Activated naive CD4-positive, alpha-beta T cell treated with anti-CD3 and anti-CD28 coated beads, Interleukin-2, amount 50 U/mL, for 24 hours (primary cell): ENCODE measurements around the gene SIAH2.

Experiments used
- H3K27ac Mint-ChIP-seq: one replicate; pipeline ENCODE4 v1.8.0; 2021; ENCODE audit warnings: mild to moderate bottlenecking, mixed read lengths
- H3K27me3 Mint-ChIP-seq: one replicate; pipeline ENCODE4 v1.8.0; 2021; ENCODE audit warnings: mixed read lengths
- H3K36me3 Mint-ChIP-seq: one replicate; pipeline ENCODE4 v1.8.0; 2021; ENCODE audit warnings: mixed read lengths
- H3K4me1 Mint-ChIP-seq: one replicate; pipeline ENCODE4 v1.8.0; 2021; ENCODE audit warnings: mixed read lengths
- H3K4me3 Mint-ChIP-seq: one replicate; pipeline ENCODE4 v1.8.0; 2021; ENCODE audit warnings: mild to moderate bottlenecking, mixed read lengths
- H3K9me3 Mint-ChIP-seq: one replicate; pipeline ENCODE4 v1.8.0; 2021; ENCODE audit warnings: mixed read lengths

Gene SIAH2

GRCh38 chr3:150745832-150746231, 17.1 kb downstream of the SIAH2 start:
- Mint-ChIP-seq H3K36me3 (peaks cover 26% of the 10 kb centered on the region), H3K4me1 (peaks cover 90% of the 10 kb centered on the region), H3K4me3 (peak overlapping the region; percentile 19), H3K9me3 (no peaks in the 10 kb centered on the region), H3K27ac (peak overlapping the region; percentile 13), H3K27me3 (no peaks in the 10 kb centered on the region)

- Mint-ChIP-seq H3K36me3 (peaks cover 25% of the 10 kb centered on the region), H3K4me1 (peaks cover 89% of the 10 kb centered on the region), H3K27ac (peak overlapping the region; percentile 68), H3K9me3 (no peaks in the 10 kb centered on the region), H3K4me3 (peak overlapping the region; percentile 15), H3K27me3 (no peaks in the 10 kb centered on the region)
Measured at GRCh38 chr3:150744919-150745211, 18.1 kb downstream of the SIAH2 start.

GRCh38 chr3:150744041-150744918, 18.7 kb downstream of the SIAH2 start:
- Mint-ChIP-seq H3K9me3 (no peaks in the 10 kb centered on the region), H3K36me3 (peaks cover 25% of the 10 kb centered on the region), H3K4me3 (peak overlapping the region; percentile 15), H3K27me3 (no peaks in the 10 kb centered on the region), H3K4me1 (peaks cover 89% of the 10 kb centered on the region), H3K27ac (peak overlapping the region; percentile 79)

GRCh38 chr3:150743508-150743907, 19.5 kb downstream of the SIAH2 start:
- no peak overlapping the region for H3K4me3 Mint-ChIP-seq
- H3K9me3 Mint-ChIP-seq: no peaks in the 10 kb centered on the region
- peaks cover 22% of the 10 kb centered on the region for H3K36me3 Mint-ChIP-seq
- no peaks in the 10 kb centered on the region for H3K27me3 Mint-ChIP-seq
- peak overlapping the region; percentile 44 for H3K27ac Mint-ChIP-seq
- peaks cover 89% of the 10 kb centered on the region for H3K4me1 Mint-ChIP-seq

- H3K4me1 Mint-ChIP-seq: peaks cover 91% of the 10 kb centered on the region
- H3K27me3 Mint-ChIP-seq: no peaks in the 10 kb centered on the region
- H3K9me3 Mint-ChIP-seq: no peaks in the 10 kb centered on the region
- H3K4me3 Mint-ChIP-seq: no peak overlapping the region
- H3K27ac Mint-ChIP-seq: peak overlapping the region; percentile 86
- peaks cover 25% of the 10 kb centered on the region for H3K36me3 Mint-ChIP-seq
Measured at GRCh38 chr3:150742679-150743078, 20.3 kb downstream of the SIAH2 start.

- H3K27me3 Mint-ChIP-seq: no peaks in the 10 kb centered on the region
- peak overlapping the region; percentile 86 for H3K27ac Mint-ChIP-seq
- peaks cover 29% of the 10 kb centered on the region for H3K36me3 Mint-ChIP-seq
- H3K4me3 Mint-ChIP-seq: peak overlapping the region; percentile 33
- no peaks in the 10 kb centered on the region for H3K9me3 Mint-ChIP-seq
- peaks cover 91% of the 10 kb centered on the region for H3K4me1 Mint-ChIP-seq
Measured at GRCh38 chr3:150742141-150742523, 20.8 kb downstream of the SIAH2 start.

GRCh38 chr3:150741497-150742140, 21.4 kb downstream of the SIAH2 start:
- Mint-ChIP-seq H3K27me3 (no peaks in the 10 kb centered on the region), H3K9me3 (no peaks in the 10 kb centered on the region), H3K36me3 (peaks cover 30% of the 10 kb centered on the region), H3K27ac (peak overlapping the region; percentile 98), H3K4me1 (peaks cover 92% of the 10 kb centered on the region), H3K4me3 (peak overlapping the region; percentile 23)

- peaks cover 92% of the 10 kb centered on the region for H3K4me1 Mint-ChIP-seq
- peaks cover 31% of the 10 kb centered on the region for H3K36me3 Mint-ChIP-seq
- H3K27ac Mint-ChIP-seq: peak overlapping the region; percentile 98
- no peaks in the 10 kb centered on the region for H3K9me3 Mint-ChIP-seq
- no peaks in the 10 kb centered on the region for H3K27me3 Mint-ChIP-seq
- H3K4me3 Mint-ChIP-seq: peak overlapping the region; percentile 23
Measured at GRCh38 chr3:150740733-150741496, 22.1 kb downstream of the SIAH2 start.

- peak overlapping the region; percentile 87 for H3K4me3 Mint-ChIP-seq
- H3K27me3 Mint-ChIP-seq: no peaks in the 10 kb centered on the region
- H3K27ac Mint-ChIP-seq: peak overlapping the region; percentile 98
Measured at GRCh38 chr3:150739877-150740645, 22.9 kb downstream of the SIAH2 start.

GRCh38 chr3:150739200-150739863, 23.6 kb downstream of the SIAH2 start:
- Mint-ChIP-seq H3K4me1 (peaks cover 83% of the 10 kb centered on the region), H3K36me3 (peaks cover 31% of the 10 kb centered on the region), H3K9me3 (no peaks in the 10 kb centered on the region), H3K27me3 (no peaks in the 10 kb centered on the region), H3K4me3 (peak overlapping the region; percentile 87), H3K27ac (peak overlapping the region; percentile 98)

More at GRCh38 chr3:150739877-150740645, 22.9 kb downstream of the SIAH2 start:
- peaks cover 32% of the 10 kb centered on the region for H3K36me3 Mint-ChIP-seq
- H3K9me3 Mint-ChIP-seq: no peaks in the 10 kb centered on the region
- H3K4me1 Mint-ChIP-seq: peaks cover 91% of the 10 kb centered on the region

GRCh38 chr3:150738688-150739087, 24.3 kb downstream of the SIAH2 start:
- Mint-ChIP-seq H3K9me3 (no peaks in the 10 kb centered on the region), H3K4me1 (peaks cover 77% of the 10 kb centered on the region), H3K36me3 (peaks cover 29% of the 10 kb centered on the region), H3K27ac (peak overlapping the region; percentile 98), H3K27me3 (no peaks in the 10 kb centered on the region), H3K4me3 (peak overlapping the region; percentile 77)

- Mint-ChIP-seq H3K4me1 (peaks cover 71% of the 10 kb centered on the region), H3K27me3 (no peaks in the 10 kb centered on the region), H3K4me3 (peak overlapping the region; percentile 77), H3K27ac (peak overlapping the region; percentile 98), H3K36me3 (peaks cover 29% of the 10 kb centered on the region), H3K9me3 (no peaks in the 10 kb centered on the region)
Measured at GRCh38 chr3:150737874-150738679, 24.9 kb downstream of the SIAH2 start.

- Mint-ChIP-seq H3K27me3 (no peaks in the 10 kb centered on the region), H3K4me3 (peak overlapping the region; percentile 77), H3K9me3 (no peaks in the 10 kb centered on the region), H3K27ac (peak overlapping the region; percentile 98), H3K4me1 (peaks cover 62% of the 10 kb centered on the region), H3K36me3 (peaks cover 22% of the 10 kb centered on the region)
Measured at GRCh38 chr3:150736903-150737832, 25.8 kb downstream of the SIAH2 start.
